Upper lobe of left lung (tissue), 4 donors: ENCODE measurements around the gene OR51A4.

Experiments
- CTCF ChIP-seq, 6 experiments: fragments of 450-650 bp in 4 of 6; fragments of 200-600 bp in 2 of 6; sonication (generic) in 2 of 6; IDR thresholded peaks; one replicate each; pipeline ENCODE4 v1.5.1; 2016 to 2019; ENCODE audit warnings: antibody characterized with exemption in 6 of 6
- EP300 ChIP-seq, 4 donors: sonication (generic); formaldehyde crosslinking; IDR thresholded peaks; one replicate each; pipeline ENCODE4 v1.5.1; 2017; ENCODE audit warnings: antibody characterized with exemption in 4 of 4, control low read depth in 2 of 4
- POLR2A ChIP-seq, 4 donors: fragments of 450-650 bp; IDR thresholded peaks; one replicate each; pipeline ENCODE4 v1.5.1; 2016 to 2017; ENCODE audit warnings: antibody characterized with exemption in 4 of 4, mild to moderate bottlenecking in 2 of 4
- POLR2AphosphoS5 ChIP-seq, 2 donors: sonication (generic); formaldehyde crosslinking; IDR thresholded peaks; one replicate each; pipeline ENCODE4 v1.5.1; 2017; ENCODE audit warnings: antibody characterized with exemption in 2 of 2

- TF ChIP-seq POLR2A (IDR thresholded peaks at IDR 0.05) = no peak
- no peak for TF ChIP-seq CTCF (IDR thresholded peaks at IDR 0.05)
- TF ChIP-seq POLR2AphosphoS5 (IDR thresholded peaks at IDR 0.05) = no peak
- TF ChIP-seq EP300 (IDR thresholded peaks at IDR 0.05) = no peak
Observed at GRCh38 chr11:4962816-4963215, 15.4 kb upstream of the OR51A4 start.
